NCI-H187 treated with DMSO at 0.1 percent for 48 hours (cell line): ENCODE measurements around the gene PTPN22.
"Not testable (repeated sequence)": the region's sequence is repeated elsewhere in the genome, so short reads cannot be mapped to it uniquely, and the experiment has no call there.

Experiments
- DNase-seq: peaks from one replicate; lab custom pipeline; 2025; lab: John Stamatoyannopoulos, UW

Gene PTPN22

DNA sequence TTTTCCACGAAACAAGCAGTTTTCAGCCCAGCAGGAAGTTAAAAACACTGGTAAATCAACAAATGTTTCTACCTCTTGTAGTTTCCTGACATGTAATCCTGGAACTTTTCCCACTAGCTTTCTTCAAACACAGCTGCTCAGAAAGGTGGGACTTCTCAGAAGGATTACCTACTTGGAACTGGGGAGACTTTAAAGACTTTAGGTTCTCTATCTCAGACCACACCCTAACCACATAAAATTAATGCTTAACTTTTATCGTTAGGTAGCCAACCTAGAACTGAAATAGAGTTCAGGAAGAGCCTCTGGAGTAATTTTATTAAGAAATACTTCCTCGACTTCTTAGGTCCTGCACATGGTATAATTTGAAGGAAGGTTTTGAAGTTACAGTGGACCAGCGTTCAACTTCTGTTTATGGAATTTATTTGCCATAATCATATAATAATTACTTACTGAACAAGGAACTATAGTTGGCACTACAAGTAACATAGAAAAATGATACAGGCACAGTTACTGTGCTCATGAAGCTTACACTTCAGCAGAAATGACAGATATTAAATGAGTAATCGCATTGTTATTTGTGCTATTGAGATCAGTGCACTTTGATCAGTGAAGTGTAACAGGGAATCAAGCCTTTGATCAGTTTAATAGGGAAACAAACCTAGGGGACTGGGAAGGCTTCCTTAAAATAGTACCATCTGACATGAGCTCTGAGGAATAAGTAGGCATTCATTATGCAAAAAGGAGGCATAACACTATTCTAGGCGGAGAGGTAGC lies 16.1 kb upstream of the PTPN22 start, which contains the start of gene BCL2L15:
Gene BCL2L15 (minus strand): TSS at position 180 of the 774 bp plus-strand sequence. CDS start 206 bp downstream, outside the sequence.
- DNase-seq, result no peak

DNA sequence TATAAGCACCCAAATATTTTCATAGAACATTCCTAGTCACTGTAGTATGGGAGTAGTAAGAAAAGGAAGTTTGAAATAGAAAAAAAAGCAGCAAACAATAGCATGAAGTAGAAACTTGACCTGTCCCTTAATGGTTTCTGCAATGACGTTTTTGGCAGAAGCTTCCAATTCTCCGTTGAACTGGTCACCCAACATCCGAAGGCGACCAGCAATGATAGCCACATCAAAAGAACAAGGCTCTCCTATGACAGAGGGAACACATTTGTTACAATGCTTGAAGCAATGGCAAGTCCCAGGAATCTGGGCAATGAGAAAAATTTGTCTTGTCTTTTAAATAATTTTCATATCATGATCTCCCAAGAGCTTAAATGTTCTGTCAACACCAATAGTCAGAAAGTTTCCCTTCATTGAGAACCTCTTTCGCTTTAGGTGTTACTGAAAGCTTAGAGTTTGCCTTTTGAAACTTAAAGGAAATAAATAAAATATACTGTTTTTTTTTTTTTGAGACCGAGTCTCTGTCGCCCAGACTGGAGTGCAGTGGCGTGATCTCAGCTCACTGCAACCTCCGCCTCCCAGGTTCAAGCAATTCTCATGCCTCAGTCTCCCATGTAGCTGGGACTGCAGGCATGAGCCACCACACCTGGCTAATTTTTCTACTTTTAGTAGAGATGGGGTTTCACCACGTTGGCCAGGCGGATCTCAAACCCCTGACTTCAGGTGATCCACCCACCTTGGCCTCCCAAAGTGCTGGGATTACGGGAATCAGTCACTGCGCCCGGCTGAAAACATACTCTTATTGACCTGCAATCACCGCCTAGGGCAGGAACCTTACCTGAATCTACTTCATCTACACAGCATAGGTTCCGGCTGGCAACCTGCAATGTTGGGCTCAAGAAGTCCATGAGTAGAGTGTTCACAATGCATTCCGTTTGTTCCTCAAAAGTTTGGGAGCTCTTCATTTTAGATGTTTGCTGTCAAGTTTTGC lies 15.2 kb upstream of the PTPN22 start:
- no peak for DNase-seq

DNA sequence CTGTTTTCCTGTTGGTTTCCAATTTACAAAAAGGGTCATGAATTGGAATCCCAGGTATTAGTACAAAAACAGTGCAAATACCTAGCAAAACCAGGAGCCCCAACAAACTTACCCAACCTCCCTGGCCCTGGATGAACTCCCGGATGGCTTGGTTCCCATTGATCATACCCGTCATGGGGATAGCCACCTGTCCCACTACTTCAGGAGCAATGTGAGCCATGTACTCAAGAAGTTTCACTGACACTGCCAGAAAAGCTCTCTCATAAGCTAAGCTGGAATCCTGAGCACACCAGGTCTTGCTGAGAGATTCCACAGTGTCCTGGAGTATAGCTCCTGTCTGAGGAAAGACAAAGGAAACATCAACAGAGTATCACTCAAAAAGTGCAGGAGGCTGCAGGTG lies 10.1 kb upstream of the PTPN22 start:
- DNase-seq, result no peak

DNA sequence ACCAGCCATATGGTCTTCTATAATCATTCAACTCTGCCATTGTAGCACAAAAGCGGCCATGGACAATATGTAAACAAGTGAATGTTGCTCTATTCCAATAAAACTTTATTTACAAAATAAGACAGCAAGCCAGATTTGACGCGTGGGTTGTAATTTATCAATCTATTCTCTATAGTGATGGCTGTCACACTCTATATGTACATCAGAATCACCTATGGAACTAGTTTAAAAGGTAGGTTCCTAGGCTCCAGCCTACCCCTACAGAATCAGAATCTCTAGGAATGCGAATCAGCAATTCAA lies 8.2 kb upstream of the PTPN22 start:
- DNase-seq, result no peak

DNA sequence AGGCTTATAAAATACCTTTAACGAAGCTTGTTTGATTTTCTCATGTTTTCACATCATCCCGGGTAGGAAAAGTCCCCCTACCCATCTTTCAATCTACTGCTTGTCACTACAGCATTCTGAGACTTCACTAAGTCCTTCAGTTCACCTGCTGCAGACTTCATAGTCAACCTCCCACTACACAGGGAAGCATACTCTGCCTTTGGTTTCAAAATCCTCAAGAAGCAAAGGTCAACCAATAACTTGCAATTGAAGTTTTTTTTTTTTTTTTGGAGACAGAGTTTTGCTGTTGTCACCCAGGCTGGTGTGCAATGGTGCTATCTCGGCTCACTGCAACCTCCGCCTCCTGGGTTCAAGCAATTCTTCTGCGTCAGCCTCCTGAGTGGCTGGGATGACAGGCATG lies 4.7 kb upstream of the PTPN22 start:
- DNase-seq, result no peak

DNA sequence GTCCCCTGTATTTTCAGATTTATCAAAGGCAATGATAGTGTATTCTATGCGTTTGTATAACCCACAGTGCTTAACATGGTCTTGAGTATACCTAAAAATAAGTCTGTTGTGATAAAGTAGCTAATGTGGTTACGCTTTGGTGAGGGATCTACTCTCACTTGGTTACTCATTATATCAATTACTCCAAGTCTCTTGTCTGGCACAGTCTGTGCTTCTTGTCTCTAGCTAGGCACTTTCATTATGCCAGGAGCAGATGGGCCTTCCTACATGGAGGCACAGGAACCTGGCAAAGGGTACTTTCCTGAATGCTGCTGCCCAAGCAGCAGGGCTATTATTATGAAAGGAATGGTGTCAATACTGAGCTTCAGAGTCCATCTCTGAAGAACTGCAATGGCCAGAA lies 4.2 kb upstream of the PTPN22 start:
- DNase-seq, result no peak

DNA sequence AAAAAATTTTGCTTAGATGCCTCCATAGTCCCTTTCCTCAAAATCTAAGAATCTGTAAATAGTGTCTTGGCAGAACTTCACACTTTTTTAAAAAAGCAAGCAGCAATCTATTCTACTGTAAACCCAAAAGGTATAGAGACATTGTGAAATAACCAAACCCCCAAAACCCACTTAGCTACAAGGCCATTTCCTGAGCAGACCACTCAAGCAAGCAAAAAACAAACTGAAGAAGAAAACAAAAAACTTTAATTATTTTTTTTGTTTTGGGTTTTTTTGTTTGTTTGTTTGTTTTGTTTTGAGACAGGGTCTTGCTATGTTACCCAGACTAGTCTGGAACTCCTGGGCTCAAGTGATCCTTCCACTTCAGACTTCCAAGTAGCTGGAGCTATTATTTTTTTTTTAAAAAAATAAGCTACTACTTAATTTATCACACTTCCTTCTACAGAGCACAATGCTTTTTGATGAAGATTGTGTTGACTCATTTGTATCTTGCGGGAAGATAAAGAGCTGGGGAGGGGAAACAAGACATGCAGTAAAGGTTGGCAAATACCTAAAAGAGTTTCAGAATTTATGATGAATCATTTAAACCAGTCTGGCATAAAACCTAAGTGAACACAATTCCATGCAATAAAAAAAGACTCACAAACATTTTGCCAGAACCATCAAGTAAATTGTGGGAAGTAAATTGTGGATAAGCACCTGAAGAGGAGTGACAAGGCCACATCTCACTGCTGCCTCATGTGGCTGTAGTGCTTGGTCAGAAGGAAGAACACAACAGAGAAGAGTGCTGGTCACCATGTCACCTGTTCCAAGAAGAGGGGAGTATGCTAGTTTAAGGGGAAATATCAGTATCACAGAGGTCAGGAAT lies 2.7 kb upstream of the PTPN22 start:
- DNase-seq, result no peak

DNA sequence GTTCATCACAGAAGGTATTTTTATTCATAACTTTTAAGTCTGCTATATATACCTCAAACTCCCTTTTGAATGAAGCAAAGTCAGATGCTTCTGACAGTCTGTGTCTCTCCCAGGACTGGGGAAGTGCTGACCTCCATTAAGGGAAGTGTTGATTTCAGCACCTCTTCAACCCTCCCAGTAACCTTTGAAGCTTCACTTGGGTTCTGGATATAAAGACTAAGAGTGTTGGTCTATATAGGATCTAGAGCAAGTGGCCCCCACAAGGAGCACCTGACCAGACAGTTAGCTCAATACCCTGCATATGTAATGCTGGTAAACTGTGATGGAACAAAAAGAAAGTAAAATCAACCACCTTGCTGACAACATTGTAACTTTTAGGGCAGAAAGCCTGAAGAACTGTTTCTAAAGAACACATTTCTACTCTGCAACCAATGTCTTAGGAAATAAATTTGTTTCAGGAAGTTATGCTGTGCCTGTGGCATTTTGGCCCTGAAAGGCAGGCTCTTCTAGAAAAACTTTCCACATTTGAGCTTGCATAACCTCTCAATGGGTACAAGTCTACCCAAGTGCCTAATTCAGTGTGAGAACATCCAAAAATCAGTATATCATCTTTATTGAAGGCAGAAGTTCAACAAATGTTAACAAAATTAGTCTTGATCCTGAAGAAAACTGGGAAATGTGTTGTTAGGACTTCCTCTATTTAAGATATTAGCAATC lies 865 bp upstream of the PTPN22 start:
- no peak for DNase-seq

DNA sequence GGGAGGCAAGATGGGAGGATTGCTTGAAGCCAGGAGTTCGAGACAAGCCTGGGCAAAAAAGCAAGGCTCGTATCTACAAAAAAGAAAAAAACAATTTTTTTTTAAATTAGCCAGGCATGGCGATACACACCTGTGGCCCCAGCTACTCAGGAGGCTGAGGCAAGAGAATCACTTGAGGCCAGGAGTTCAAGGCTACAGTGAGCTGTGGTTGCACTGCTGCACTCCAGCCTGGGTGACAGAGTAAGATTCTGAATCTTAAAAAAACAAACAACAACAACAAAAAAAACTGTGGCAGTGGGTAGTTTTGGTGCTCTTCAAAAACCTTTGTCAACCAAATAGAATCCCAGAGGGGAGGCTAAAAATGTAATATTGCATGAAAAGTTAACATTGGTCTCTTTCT lies 734 bp downstream of the PTPN22 start:
- no peak for DNase-seq

DNA sequence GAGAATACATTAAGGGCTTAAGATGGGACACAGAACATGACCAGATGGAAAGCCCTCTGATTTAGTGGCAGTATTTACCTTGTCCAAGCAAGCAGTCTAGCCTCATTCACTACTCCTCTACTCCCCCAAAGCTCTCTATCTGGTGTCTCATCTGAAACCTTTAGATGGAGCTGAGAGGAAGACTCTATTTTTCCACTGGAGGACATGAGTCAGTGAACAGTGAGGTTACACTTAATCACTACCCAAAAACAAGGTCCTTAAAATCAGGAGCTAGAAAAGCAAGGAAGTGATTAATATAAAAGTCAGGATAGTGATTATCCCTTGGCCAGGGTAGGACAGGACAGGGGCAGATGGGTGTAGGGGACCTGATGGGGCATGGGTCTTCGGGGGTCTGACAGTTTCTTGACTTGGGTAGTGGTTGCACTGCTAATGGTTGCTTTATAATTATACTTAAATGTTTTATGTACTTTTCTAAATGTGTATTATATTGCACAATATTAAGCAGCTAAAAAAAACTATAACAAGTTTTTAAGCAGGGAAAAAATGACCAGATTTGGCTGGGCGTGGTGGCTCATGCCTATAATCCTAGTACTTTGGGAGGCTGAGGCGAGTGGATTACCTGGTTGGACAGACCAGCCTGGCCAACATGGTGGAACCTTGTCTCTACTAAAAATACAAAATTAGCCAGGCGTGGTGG lies 3.0 kb downstream of the PTPN22 start:
- DNase-seq, result no peak

DNA sequence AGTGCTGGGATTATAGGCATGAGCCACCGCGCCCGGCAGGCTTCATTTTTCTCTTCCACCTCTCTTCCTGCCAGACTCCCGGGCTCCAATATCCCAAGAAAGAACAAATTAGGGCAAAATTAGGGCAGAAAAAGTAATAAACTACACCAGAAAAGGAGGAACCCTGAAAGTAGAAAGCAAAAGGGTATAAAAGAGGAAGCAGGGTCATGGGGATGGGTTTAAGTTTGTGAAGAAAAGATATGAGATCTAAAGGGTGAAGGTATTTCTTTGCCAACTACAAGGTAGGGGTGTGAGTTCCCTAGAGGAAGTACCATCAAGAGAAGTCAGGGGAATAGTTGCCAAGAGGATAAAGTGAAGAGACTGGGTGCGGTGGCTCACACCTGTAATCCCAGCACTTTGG lies 9.9 kb downstream of the PTPN22 start:
- DNase-seq, result no peak

DNA sequence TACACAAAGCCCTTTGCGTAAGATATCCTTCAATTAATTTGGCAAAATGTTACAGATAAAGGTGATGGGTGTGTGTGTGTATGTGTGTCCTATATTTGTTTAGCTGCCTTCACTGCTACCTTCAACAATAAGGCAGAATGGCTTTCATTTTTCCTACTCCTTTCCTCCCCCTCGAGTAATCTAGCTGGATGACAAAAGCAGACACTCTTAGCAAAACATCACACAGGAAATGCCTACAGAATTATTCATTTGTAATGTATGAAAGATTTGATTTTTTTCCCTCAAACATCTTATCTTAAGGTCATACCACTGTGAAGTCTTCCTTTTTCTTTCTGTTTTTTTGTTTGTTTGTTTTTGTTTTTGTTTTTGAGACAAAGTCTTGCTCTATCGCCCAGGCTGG lies 10.6 kb downstream of the PTPN22 start:
- no peak for DNase-seq

DNA sequence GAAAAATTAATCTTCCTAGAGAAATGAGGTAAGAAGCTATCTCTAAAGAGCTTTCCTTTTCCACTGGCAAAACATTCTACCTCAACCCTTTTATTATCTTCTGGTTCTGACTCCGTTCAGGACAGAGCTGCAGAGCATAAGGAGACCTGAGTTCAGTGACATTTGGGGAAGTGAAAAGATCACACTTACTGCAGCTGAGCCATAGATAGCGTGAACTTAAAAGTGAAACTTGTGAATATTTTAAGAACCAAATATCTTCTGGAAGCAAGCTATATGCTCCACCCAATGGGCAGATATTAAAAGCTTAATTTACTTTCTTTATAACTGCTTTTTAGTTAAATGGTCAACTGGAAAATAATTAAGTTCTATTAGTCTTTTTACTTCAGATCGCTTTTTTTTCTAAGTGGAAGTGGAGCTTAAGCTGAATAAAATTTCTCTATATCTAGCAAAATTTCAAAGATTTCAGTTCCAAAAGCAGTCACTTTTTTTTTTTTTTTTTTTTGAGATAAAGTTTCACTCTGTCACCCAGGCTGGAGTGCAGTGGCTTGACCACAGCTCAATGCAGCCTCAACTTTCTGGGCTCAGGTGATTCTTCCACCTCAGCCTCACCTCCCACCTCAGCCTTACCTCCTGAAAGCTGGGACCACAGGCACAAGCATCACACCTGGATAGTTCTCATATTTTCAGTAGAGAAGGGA lies 11.9 kb downstream of the PTPN22 start:
- no peak for DNase-seq

DNA sequence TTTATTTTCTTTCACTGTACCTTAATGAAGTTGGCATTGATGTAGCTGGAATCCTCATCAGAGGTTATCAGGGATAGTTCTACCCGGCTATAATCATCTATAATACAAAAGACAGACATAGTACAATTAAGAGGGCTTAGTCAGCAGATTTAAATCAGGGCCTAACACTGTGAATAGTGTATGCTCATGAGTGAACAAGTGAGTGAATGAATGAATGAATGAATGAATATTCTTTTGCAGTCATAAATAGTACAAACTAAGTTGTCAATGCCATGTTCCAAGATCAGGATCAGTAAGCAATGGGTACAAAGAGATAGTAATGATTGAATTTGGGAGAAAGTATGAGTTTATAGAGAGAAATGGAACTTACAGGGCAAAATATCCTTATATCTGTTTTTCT lies 12.5 kb downstream of the PTPN22 start:
- no peak for DNase-seq

DNA sequence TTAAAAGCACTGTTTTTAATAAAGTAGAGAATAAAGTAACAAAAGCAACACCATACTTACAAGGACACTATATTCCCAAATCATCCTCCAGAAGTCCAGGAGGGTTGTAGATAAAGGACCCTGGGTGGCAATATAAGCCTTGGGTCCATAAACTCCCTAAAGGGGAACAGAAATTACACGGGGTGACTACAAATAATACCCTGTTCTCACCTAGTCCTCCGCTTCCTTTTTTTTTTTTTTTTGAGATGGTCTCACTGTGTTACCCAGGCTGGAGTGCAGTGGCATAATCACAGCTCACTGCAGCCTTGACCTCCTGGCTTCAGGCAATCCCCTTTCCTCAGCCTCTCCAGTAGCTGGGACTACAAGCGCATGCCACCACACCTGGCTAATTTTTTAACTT lies 13.1 kb downstream of the PTPN22 start:
- DNase-seq, result no peak

DNA sequence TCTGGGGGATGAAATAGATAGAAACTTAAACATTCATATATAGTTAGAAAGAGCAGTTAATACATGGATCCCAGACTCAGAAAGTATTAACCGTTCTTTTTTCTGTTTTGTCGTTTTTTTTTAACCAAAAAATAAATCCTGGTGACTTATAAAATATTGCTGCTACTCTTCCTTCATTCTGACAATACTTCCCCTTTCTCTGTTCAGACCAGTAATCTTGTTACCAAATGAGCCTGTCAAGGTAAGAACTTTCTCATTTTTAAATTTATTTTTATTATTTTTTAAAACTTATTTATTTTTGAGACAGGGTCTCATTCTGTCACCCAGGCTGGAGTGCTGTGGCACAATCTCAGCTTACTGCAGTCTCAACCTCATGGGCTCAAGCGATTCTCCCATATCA lies 13.7 kb downstream of the PTPN22 start:
- DNase-seq, result no peak

DNA sequence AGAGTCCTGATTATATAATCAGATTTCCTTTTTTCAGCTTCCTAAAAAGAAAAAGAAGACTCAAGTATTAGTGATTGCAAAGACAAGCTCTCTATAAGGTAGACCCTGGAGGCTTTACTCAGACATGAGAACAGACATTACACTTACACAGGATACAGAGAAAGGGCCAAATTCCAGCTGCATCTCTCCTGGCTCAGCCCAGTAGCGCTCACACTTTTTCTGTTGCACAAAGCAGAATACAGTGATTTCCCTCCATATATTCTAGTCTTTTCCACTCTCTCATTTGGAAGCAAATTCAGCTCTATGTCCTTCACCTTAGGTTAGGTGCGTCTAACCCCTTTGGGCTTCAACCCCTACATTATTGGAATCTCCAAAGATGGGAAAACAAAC lies 15.1 kb downstream of the PTPN22 start:
- DNase-seq, result no peak

DNA sequence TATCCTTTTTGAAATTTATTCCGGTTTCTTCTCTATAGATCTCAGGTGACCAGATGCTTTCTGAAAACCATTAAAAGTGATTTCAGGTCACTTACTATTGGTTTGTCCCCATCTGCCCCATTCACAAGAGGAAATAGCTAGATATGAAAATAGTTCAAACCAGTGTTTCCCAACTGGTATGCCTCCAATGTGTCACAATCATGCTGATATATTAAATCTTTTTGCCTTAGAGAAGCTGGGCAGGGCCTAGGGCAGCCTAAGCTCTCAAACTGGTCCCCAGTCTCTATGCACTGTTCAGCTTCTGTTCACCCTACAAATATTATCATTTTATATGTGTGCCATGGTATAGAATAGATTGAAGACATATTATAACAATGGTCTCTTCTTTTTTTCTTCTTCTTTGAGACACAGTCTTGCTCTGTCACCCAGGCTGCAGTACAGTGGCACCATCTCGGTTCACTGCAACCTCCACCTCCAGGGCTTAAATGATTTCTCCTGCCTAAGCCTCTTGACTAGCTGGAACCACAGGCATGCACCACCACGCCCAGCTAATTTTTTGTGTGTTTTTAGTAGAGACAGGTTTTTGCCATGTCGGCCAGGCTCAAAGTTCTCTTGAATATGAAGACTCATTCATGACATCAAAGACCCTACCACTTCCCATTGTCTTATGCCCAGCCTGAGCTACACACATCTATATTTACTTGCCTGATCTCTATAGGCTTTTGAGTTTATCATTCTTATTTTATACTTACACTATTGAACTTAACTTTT lies 15.7 kb downstream of the PTPN22 start:
- DNase-seq, result no peak

DNA sequence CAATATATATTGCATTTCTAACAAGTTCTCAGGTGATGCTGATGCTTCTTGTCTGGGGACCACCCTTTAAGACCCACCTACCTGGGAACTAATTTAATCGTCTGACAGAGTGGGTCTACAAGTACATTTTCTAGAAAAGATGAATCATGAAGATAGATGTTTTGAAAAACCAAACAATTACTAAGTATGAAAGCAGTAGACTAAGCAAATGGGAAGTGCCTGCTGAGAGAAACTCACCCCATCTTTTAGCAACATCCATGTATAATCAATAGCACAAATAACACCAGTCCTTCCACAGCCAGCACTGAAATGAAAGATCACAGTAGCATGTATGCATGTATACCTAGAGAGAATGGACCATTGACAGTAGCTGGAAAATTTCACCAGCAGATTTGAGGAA lies 17.3 kb downstream of the PTPN22 start:
- DNase-seq, result no peak

DNA sequence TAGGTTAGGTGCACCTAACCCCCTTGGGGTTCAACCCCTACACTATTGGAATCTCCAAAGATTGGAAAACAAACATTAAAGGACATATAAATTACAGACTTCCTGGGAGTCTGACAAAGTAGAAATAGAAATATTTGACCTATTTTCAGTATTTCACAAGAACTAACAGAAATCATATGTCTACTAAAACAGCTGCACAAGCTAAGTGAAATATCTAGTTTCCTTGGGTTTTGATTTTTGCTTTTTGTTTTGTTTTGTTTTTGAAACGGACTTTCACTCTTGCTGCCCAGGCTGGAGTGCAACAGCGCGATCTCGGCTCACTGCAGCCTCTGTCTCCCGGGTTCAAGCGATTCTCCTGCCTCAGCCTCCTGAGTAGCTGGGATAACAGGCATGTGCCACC lies 18.8 kb downstream of the PTPN22 start:
- not testable (repeated sequence) for DNase-seq
